Measurements from ENCODE around the gene CCDC12. TPM values are rescaled to one million over a fixed set of nuclear protein-coding genes. Genes with fewer than 3 reads are reported as not detected.

The CCDC12 gene
- polyA plus RNA-seq, 3 donors: 54.2 to 58.1 (median 56.0) TPM

GRCh38 chr3:46895204-46895660 is 81.3 kb downstream of the CCDC12 start:
- peak; percentile 42 for DNase-seq

GRCh38 chr3:46894256-46894655 is 82.3 kb downstream of the CCDC12 start:
- no peak for DNase-seq

- no peak for DNase-seq
Measured at GRCh38 chr3:46893763-46894162, 82.8 kb downstream of the CCDC12 start.

- DNase-seq: no peak
Measured at GRCh38 chr3:46893146-46893748, 83.3 kb downstream of the CCDC12 start.

- DNase-seq: peak; percentile 75
Measured at GRCh38 chr3:46892285-46893145, 84.0 kb downstream of the CCDC12 start.

GRCh38 chr3:46891132-46891531 is 85.4 kb downstream of the CCDC12 start:
- no peak for DNase-seq

- DNase-seq: no peak
Measured at GRCh38 chr3:46890132-46890531, 86.4 kb downstream of the CCDC12 start.

GRCh38 chr3:46889381-46890110 is 87.0 kb downstream of the CCDC12 start:
- peak; percentile 45 for DNase-seq

- DNase-seq: no peak
Measured at GRCh38 chr3:46888705-46889104, 87.8 kb downstream of the CCDC12 start.

GRCh38 chr3:46887980-46888494 is 88.5 kb downstream of the CCDC12 start:
- DNase-seq: no peak

- no peak for DNase-seq
Measured at GRCh38 chr3:46885612-46886011, 90.9 kb downstream of the CCDC12 start.

GRCh38 chr3:46884929-46885328 is 91.6 kb downstream of the CCDC12 start:
- DNase-seq: no peak

GRCh38 chr3:46884427-46884826 is 92.1 kb downstream of the CCDC12 start:
- DNase-seq: no peak

GRCh38 chr3:46883830-46884185 is 92.7 kb downstream of the CCDC12 start:
- no peak for DNase-seq

- DNase-seq: peak; percentile 42
Measured at GRCh38 chr3:46883054-46883829, 93.3 kb downstream of the CCDC12 start.

- no peak for DNase-seq
Measured at GRCh38 chr3:46882377-46883053, 94.0 kb downstream of the CCDC12 start.

- DNase-seq: no peak
Measured at GRCh38 chr3:46881596-46882376, 94.8 kb downstream of the CCDC12 start.

- DNase-seq: no peak
Measured at GRCh38 chr3:46880884-46881595, 95.5 kb downstream of the CCDC12 start.

GRCh38 chr3:46878781-46879436 is 97.6 kb downstream of the CCDC12 start:
- no peak for DNase-seq

All from renal pelvis (tissue), 4 donors.